ENCODE results near the gene ADORA2A.

GRCh38 chr22:24417200-24417599, 10.2 kb upstream of the ADORA2A start:
- no peak for TF ChIP-seq FOXP2 (optimal IDR thresholded peaks at IDR 0.05; ENCODE audit: control extremely low read depth, extremely low read length, insufficient read depth)
- no peak for TF ChIP-seq POLR2AphosphoS5 (IDR thresholded peaks at IDR 0.05; ENCODE audit: borderline replicate concordance, low read depth, low read length)
